HepG2 (cell line): ENCODE measurements around the gene EPN2. TPM values are rescaled to one million over a fixed set of nuclear protein-coding genes. Genes with fewer than 3 reads are reported as not detected.

Experiments used
- HDAC1 ChIP-seq: sonication (generic); formaldehyde crosslinking; IDR thresholded peaks from 2 replicates; pipeline ENCODE4 v1.5.1; 2020; ENCODE audit warnings: mild to moderate bottlenecking, missing genetic modification reagents
- KMT2A ChIP-seq: sonication (generic); formaldehyde crosslinking; IDR thresholded peaks from 2 replicates; pipeline ENCODE4 v1.4.0; 2020; ENCODE audit warnings: missing genetic modification reagents
- NR2F6 ChIP-seq, 2 experiments: IDR thresholded peaks; 2 replicates each; pipeline ENCODE4 v1.6.1; 2016; ENCODE audit warnings: antibody characterized with exemption in 1 of 2, mild to moderate bottlenecking in 1 of 2
- XRCC5 ChIP-seq: fragments of 200-400 bp; formaldehyde crosslinking; optimal IDR thresholded peaks from 2 replicates; pipeline ENCODE3; 2017; ENCODE audit warnings: mild to moderate bottlenecking, low read length
- ZFP36L2 ChIP-seq: sonication (generic); formaldehyde crosslinking; IDR thresholded peaks from 2 replicates; pipeline ENCODE4 v1.4.0; 2020; ENCODE audit warnings: missing genetic modification reagents
- ZFP62 ChIP-seq: sonication (generic); formaldehyde crosslinking; IDR thresholded peaks from 2 replicates; pipeline ENCODE4 v1.4.0; 2020; ENCODE audit warnings: missing genetic modification reagents
- ZNF124 ChIP-seq: sonication (generic); formaldehyde crosslinking; IDR thresholded peaks from 2 replicates; pipeline ENCODE4 v1.4.0; 2020; ENCODE audit warnings: missing genetic modification reagents
- ZNF234 ChIP-seq: sonication (generic); formaldehyde crosslinking; conservative IDR thresholded peaks from 2 replicates; pipeline ENCODE4 v1.5.1; 2020; ENCODE audit warnings: mild to moderate bottlenecking, missing genetic modification reagents
- ZNF556 ChIP-seq: sonication (generic); formaldehyde crosslinking; IDR thresholded peaks from 2 replicates; pipeline ENCODE4 v1.4.0; 2020; ENCODE audit warnings: mild to moderate bottlenecking, missing genetic modification reagents, borderline replicate concordance
- ZNF777 ChIP-seq: sonication (generic); formaldehyde crosslinking; IDR thresholded peaks from 2 replicates; pipeline ENCODE4 v1.4.0; 2020; ENCODE audit warnings: missing genetic modification reagents
- polyA plus RNA-seq, 8 experiments: library from polyadenylated mRNA; depleted of rRNA in 3 of 8; stranded (reverse) in 7 of 8; unstranded in 1 of 8; fragments of >200 nt; fragmentation: Illumina TruSeq in 4 of 8; extraction: Trizol in 4 of 8; gene quantifications; 2 replicates each; pipeline versions ENCODE4 v1.2.1 to v1.2.3, GENCODE V29; 2011 to 2016; ENCODE audit warnings: low read depth in 4 of 8, missing spikeins in 1 of 8, mixed read lengths in 1 of 8; ENCODE audit not compliant: insufficient read depth in 1 of 8
- total RNA-seq, 5 experiments: library from RNA; depleted of rRNA; stranded (reverse); fragments of >200 nt; fragmentation: Illumina TruSeq; extraction: Trizol; gene quantifications; 2 replicates each; pipeline ENCODE4 v1.2.3, GENCODE V29; 2016; ENCODE audit warnings: low read depth in 1 of 5
- TF ChIP-seq, protein P1 (sequence below): sonication (generic); formaldehyde crosslinking; IDR thresholded peaks from 2 replicates; pipeline ENCODE4 v1.4.0; 2020; ENCODE audit warnings: mild to moderate bottlenecking, low read depth, missing genetic modification reagents
- TF ChIP-seq, protein P2 (sequence below): sonication (generic); formaldehyde crosslinking; IDR thresholded peaks from 2 replicates; pipeline ENCODE4 v1.4.0; 2020; ENCODE audit warnings: missing genetic modification reagents; ENCODE audit errors: not compliant biosample characterization
- TF ChIP-seq, protein P3 (sequence below): sonication (generic); formaldehyde crosslinking; IDR thresholded peaks from 2 replicates; pipeline ENCODE4 v1.5.0; 2020; ENCODE audit warnings: missing genetic modification reagents, mild to moderate bottlenecking, borderline replicate concordance
- TF ChIP-seq, protein P4 (sequence below): sonication (generic); formaldehyde crosslinking; IDR thresholded peaks from 2 replicates; pipeline ENCODE4 v1.8.0; 2022; ENCODE audit warnings: mild to moderate bottlenecking, missing genetic modification reagents
- TF ChIP-seq, protein P5 (sequence below): fragments of 450-650 bp; IDR thresholded peaks from 2 replicates; pipeline ENCODE4 v1.6.1; 2017; ENCODE audit warnings: mild to moderate bottlenecking
- TF ChIP-seq, protein P6 (sequence below): sonication (generic); formaldehyde crosslinking; IDR thresholded peaks from 2 replicates; pipeline ENCODE4 v1.4.0; 2020; ENCODE audit warnings: mild to moderate bottlenecking, missing genetic modification reagents, borderline replicate concordance

Gene EPN2
- total and polyA plus RNA-seq, 2 of the 13 experiments (the other 11 are each of a cell fraction or from before 2014, with no cell fraction given), result 7.8 to 19.2 TPM

DNA sequence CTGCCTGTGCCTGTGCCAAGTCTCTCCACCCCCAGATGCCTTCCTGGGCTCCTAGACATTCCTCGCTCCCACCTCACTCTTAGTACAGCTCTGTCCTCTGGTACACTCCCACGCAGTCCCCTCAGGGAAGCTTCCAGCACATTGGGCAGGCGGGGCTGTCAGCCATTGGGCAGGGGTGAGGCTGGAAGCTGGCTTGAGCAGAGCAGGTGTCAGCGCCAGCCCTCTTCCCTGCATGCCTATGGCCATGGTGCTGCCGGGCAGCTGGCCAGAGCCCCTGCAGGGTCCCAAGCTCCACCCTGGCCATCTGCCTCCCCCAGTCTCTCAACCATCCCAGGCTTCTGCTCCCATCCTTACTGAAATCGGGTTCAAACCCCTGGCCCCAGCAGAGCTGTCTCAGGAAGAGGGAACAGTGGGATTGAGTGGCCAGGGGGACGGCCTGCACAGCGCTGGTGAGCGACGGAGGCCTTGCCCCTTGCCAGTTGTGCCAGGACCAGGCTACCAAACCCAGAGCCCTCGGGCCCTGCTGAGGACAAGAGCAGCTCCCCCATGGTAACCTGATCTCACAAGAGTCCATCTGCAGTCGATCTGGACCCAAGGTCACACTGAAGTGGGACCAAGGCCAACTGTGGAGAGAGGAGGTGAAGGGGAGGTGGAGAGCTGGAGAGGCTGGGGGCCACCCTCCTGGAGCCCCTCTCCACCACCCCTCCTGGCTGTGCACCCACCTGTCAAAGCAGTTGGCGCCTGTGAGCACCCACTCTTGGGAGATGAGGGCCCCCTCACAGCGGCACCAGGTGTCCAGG is 127.7 kb downstream of the EPN2 start (continued):
- TF ChIP-seq KMT2A (CRISPR knock-in tag) (no peak), ZFP36L2 (CRISPR knock-in tag) (no peak), ZNF124 (CRISPR knock-in tag) (no peak), NR2F6 (IDR thresholded peaks at IDR 0.05) (no peak), NR2F6 (CRISPR knock-in tag; IDR thresholded peaks at IDR 0.05) (no peak), HDAC1 (no peak), ZNF556 (CRISPR knock-in tag) (no peak), ZFP62 (CRISPR knock-in tag) (no peak), ZNF234 (CRISPR knock-in tag) (no peak), ZNF777 (CRISPR knock-in tag) (0 out of 2 replicates have a peak, but pooled peaks have one; percentile 49), XRCC5 (no peak)
- TF ChIP-seq, protein P1, sequence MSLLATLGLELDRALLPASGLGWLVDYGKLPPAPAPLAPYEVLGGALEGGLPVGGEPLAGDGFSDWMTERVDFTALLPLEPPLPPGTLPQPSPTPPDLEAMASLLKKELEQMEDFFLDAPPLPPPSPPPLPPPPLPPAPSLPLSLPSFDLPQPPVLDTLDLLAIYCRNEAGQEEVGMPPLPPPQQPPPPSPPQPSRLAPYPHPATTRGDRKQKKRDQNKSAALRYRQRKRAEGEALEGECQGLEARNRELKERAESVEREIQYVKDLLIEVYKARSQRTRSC (CRISPR knock-in tag), result no peak
- TF ChIP-seq, protein P2, sequence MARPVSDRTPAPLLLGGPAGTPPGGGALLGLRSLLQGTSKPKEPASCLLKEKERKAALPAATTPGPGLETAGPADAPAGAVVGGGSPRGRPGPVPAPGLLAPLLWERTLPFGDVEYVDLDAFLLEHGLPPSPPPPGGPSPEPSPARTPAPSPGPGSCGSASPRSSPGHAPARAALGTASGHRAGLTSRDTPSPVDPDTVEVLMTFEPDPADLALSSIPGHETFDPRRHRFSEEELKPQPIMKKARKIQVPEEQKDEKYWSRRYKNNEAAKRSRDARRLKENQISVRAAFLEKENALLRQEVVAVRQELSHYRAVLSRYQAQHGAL (CRISPR knock-in tag), result no peak
- TF ChIP-seq, protein P3, sequence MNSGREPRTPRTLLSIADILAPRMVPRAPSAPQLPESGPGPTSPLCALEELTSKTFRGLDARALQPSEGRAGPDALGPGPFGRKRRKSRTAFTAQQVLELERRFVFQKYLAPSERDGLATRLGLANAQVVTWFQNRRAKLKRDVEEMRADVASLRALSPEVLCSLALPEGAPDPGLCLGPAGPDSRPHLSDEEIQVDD, result no peak
- TF ChIP-seq, protein P4, sequence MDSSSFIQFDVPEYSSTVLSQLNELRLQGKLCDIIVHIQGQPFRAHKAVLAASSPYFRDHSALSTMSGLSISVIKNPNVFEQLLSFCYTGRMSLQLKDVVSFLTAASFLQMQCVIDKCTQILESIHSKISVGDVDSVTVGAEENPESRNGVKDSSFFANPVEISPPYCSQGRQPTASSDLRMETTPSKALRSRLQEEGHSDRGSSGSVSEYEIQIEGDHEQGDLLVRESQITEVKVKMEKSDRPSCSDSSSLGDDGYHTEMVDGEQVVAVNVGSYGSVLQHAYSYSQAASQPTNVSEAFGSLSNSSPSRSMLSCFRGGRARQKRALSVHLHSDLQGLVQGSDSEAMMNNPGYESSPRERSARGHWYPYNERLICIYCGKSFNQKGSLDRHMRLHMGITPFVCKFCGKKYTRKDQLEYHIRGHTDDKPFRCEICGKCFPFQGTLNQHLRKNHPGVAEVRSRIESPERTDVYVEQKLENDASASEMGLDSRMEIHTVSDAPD, result no peak; the same call in 1 of the 2 replicates
- TF ChIP-seq, protein P5, sequence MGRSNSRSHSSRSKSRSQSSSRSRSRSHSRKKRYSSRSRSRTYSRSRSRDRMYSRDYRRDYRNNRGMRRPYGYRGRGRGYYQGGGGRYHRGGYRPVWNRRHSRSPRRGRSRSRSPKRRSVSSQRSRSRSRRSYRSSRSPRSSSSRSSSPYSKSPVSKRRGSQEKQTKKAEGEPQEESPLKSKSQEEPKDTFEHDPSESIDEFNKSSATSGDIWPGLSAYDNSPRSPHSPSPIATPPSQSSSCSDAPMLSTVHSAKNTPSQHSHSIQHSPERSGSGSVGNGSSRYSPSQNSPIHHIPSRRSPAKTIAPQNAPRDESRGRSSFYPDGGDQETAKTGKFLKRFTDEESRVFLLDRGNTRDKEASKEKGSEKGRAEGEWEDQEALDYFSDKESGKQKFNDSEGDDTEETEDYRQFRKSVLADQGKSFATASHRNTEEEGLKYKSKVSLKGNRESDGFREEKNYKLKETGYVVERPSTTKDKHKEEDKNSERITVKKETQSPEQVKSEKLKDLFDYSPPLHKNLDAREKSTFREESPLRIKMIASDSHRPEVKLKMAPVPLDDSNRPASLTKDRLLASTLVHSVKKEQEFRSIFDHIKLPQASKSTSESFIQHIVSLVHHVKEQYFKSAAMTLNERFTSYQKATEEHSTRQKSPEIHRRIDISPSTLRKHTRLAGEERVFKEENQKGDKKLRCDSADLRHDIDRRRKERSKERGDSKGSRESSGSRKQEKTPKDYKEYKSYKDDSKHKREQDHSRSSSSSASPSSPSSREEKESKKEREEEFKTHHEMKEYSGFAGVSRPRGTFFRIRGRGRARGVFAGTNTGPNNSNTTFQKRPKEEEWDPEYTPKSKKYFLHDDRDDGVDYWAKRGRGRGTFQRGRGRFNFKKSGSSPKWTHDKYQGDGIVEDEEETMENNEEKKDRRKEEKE, result no peak
- TF ChIP-seq, protein P6, sequence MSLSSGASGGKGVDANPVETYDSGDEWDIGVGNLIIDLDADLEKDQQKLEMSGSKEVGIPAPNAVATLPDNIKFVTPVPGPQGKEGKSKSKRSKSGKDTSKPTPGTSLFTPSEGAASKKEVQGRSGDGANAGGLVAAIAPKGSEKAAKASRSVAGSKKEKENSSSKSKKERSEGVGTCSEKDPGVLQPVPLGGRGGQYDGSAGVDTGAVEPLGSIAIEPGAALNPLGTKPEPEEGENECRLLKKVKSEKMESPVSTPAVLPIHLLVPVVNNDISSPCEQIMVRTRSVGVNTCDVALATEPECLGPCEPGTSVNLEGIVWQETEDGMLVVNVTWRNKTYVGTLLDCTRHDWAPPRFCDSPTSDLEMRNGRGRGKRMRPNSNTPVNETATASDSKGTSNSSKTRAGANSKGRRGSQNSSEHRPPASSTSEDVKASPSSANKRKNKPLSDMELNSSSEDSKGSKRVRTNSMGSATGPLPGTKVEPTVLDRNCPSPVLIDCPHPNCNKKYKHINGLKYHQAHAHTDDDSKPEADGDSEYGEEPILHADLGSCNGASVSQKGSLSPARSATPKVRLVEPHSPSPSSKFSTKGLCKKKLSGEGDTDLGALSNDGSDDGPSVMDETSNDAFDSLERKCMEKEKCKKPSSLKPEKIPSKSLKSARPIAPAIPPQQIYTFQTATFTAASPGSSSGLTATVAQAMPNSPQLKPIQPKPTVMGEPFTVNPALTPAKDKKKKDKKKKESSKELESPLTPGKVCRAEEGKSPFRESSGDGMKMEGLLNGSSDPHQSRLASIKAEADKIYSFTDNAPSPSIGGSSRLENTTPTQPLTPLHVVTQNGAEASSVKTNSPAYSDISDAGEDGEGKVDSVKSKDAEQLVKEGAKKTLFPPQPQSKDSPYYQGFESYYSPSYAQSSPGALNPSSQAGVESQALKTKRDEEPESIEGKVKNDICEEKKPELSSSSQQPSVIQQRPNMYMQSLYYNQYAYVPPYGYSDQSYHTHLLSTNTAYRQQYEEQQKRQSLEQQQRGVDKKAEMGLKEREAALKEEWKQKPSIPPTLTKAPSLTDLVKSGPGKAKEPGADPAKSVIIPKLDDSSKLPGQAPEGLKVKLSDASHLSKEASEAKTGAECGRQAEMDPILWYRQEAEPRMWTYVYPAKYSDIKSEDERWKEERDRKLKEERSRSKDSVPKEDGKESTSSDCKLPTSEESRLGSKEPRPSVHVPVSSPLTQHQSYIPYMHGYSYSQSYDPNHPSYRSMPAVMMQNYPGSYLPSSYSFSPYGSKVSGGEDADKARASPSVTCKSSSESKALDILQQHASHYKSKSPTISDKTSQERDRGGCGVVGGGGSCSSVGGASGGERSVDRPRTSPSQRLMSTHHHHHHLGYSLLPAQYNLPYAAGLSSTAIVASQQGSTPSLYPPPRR, result no peak
